GM23338 (cell line): Measurements from ENCODE around the gene SORBS2. TPM values are rescaled to one million over a fixed set of nuclear protein-coding genes. Genes with fewer than 3 reads are reported as not detected.

Experiments used
- ATAC-seq: fragments of 200-7000 bp; cut with Tn5 transposase; 3 replicates; pipeline ENCODE4 v1.9.1; 2020
- DNase-seq: peaks from one replicate; pipeline ENCODE4 v3.0.0-alpha.2; 2015; ENCODE audit warnings: low spot score
- H2AFZ ChIP-seq: fragments of 200-600 bp; sonication (generic); 2 replicates; pipeline ENCODE4 v1.8.0; 2016; ENCODE audit warnings: antibody characterized with exemption, mild to moderate bottlenecking, moderate library complexity
- H3F3A ChIP-seq: fragments of 200-600 bp; sonication (generic); replicated peaks from 2 replicates; pipeline ENCODE4 v1.8.0; 2017; ENCODE audit warnings: antibody characterized with exemption, mixed run types, low read depth
- H3K27ac ChIP-seq: fragments of 200-600 bp; sonication (generic); 2 replicates; pipeline ENCODE4 v1.6.1; 2016; ENCODE audit warnings: low read depth
- H3K27me3 ChIP-seq: fragments of 200-600 bp; sonication (generic); 2 replicates; pipeline ENCODE4 v1.8.0; 2016; ENCODE audit warnings: mild to moderate bottlenecking, mixed run types, moderate library complexity; ENCODE audit not compliant: insufficient read depth
- H3K36me3 ChIP-seq: fragments of 200-600 bp; sonication (generic); 2 replicates; pipeline ENCODE4 v1.8.0; 2016; ENCODE audit warnings: mild to moderate bottlenecking; ENCODE audit not compliant: insufficient read depth
- H3K4me1 ChIP-seq: fragments of 200-600 bp; sonication (generic); 2 replicates; pipeline ENCODE4 v1.8.0; 2016; ENCODE audit warnings: mild to moderate bottlenecking, moderate library complexity; ENCODE audit not compliant: insufficient read depth
- H3K4me2 ChIP-seq: fragments of 200-600 bp; sonication (generic); 2 replicates; pipeline ENCODE4 v1.7.1; 2017; ENCODE audit warnings: mixed run types
- H3K4me3 ChIP-seq: fragments of 200-600 bp; sonication (generic); 2 replicates; pipeline ENCODE4 v1.6.1; 2016; ENCODE audit warnings: mixed run types
- H3K79me2 ChIP-seq: fragments of 200-600 bp; sonication (generic); replicated peaks from 2 replicates; pipeline ENCODE4 v1.8.0; 2017; ENCODE audit warnings: mild to moderate bottlenecking; ENCODE audit not compliant: insufficient read depth
- H3K9me2 ChIP-seq: fragments of 200-600 bp; sonication (generic); 2 replicates; pipeline ENCODE4 v1.8.0; 2017; ENCODE audit not compliant: insufficient read depth
- H4K20me1 ChIP-seq: fragments of 200-600 bp; sonication (generic); replicated peaks from 2 replicates; pipeline ENCODE4 v1.8.0; 2017; ENCODE audit warnings: mild to moderate bottlenecking; ENCODE audit not compliant: insufficient read depth
- H3K27ac Mint-ChIP-seq: 2 replicates; pipeline ENCODE4 v1.8.0; 2020; ENCODE audit warnings: inconsistent platforms, mild to moderate bottlenecking, moderate library complexity, mixed read lengths
- H3K27me3 Mint-ChIP-seq: 3 replicates; pipeline ENCODE4 v1.8.0; 2022; ENCODE audit warnings: low read depth, mild to moderate bottlenecking, moderate library complexity, mixed read lengths, inconsistent platforms; ENCODE audit not compliant: insufficient read depth, poor library complexity
- H3K36me3 Mint-ChIP-seq: 3 replicates; pipeline ENCODE4 v1.8.0; 2021; ENCODE audit warnings: low read depth, mild to moderate bottlenecking, inconsistent platforms, moderate library complexity, mixed read lengths
- H3K4me1 Mint-ChIP-seq: 3 replicates; pipeline ENCODE4 v1.8.0; 2020; ENCODE audit warnings: mild to moderate bottlenecking, inconsistent platforms, mixed read lengths
- H3K4me3 Mint-ChIP-seq: 3 replicates; pipeline ENCODE4 v1.8.0; 2021; ENCODE audit warnings: moderate library complexity, mild to moderate bottlenecking, inconsistent platforms, mixed read lengths
- H3K9me3 Mint-ChIP-seq: 3 replicates; pipeline ENCODE4 v1.8.0; 2020; ENCODE audit warnings: moderate library complexity, mild to moderate bottlenecking, inconsistent platforms, mixed read lengths
- CREB1 ChIP-seq: fragments of 250-450 bp; sonication (Bioruptor Pico); IDR thresholded peaks from 2 replicates; pipeline ENCODE4 v1.5.0; 2020; ENCODE audit warnings: low read depth, mild to moderate bottlenecking, moderate library complexity
- EZH2 ChIP-seq: fragments of 200-600 bp; sonication (generic); IDR thresholded peaks from one replicate; pipeline ENCODE4 v1.8.0; 2017; ENCODE audit warnings: antibody characterized with exemption, mild to moderate bottlenecking, low read depth; ENCODE audit not compliant: unreplicated experiment
- EZH2phosphoT487 ChIP-seq: fragments of 200-600 bp; sonication (generic); IDR thresholded peaks from one replicate; pipeline ENCODE4 v1.8.1; 2018; ENCODE audit warnings: antibody characterized with exemption; ENCODE audit not compliant: unreplicated experiment
- JUNB ChIP-seq: IDR thresholded peaks from one replicate; pipeline ENCODE4 v1.6.1; 2016; ENCODE audit warnings: antibody characterized with exemption; ENCODE audit not compliant: unreplicated experiment
- NANOG ChIP-seq: IDR thresholded peaks from 2 replicates; pipeline ENCODE4 v1.6.1; 2016; ENCODE audit warnings: antibody characterized with exemption, borderline replicate concordance
- POLR2AphosphoS5 ChIP-seq: IDR thresholded peaks from 2 replicates; pipeline ENCODE4 v1.6.1; 2016; ENCODE audit warnings: antibody characterized with exemption, low read depth
- STAT1 ChIP-seq: IDR thresholded peaks from one replicate; pipeline ENCODE4 v1.6.1; 2016; ENCODE audit warnings: antibody characterized with exemption; ENCODE audit not compliant: unreplicated experiment
- ZNF114 ChIP-seq: fragments of 250-450 bp; sonication (Bioruptor Pico); IDR thresholded peaks from 2 replicates; pipeline ENCODE4 v1.5.0; 2020; ENCODE audit warnings: mild to moderate bottlenecking, moderate library complexity
- ZNF331 ChIP-seq: fragments of 250-450 bp; sonication (Bioruptor Pico); IDR thresholded peaks from 2 replicates; pipeline ENCODE4 v1.5.0; 2020; ENCODE audit warnings: low read depth, mild to moderate bottlenecking, moderate library complexity
- polyA plus RNA-seq: library from polyadenylated mRNA; unstranded; fragments of >200 nt; fragmentation: Nextera tagmentation; extraction: Ambion mirVana; gene quantifications from 2 replicates; pipeline ENCODE4 v1.2.1, GENCODE V29; 2016
- total RNA-seq: library from RNA; depleted of rRNA; stranded (reverse); fragments of >200 nt; shearing (Covaris generic); gene quantifications from 2 replicates; pipeline ENCODE4 v1.2.3, GENCODE V29; 2014
- TF ChIP-seq, protein P1 (sequence below): fragments of 250-450 bp; sonication (Bioruptor Pico); IDR thresholded peaks from 2 replicates; pipeline ENCODE4 v1.5.0; 2020; ENCODE audit warnings: mild to moderate bottlenecking, moderate library complexity
- TF ChIP-seq, protein P2 (sequence below): IDR thresholded peaks from 2 replicates; pipeline ENCODE4 v1.6.1; 2016; ENCODE audit warnings: antibody characterized with exemption
- TF ChIP-seq, protein P3 (sequence below), 2 experiments: fragments of 200-600 bp in 1 of 2; sonication (generic) in 1 of 2; conservative IDR thresholded peaks; 2 replicates each; pipeline versions ENCODE4 v1.5.1 to v1.6.1; 2016 to 2017; ENCODE audit warnings: antibody characterized with exemption in 2 of 2, low read depth in 2 of 2, mild to moderate bottlenecking in 2 of 2, moderate library complexity in 1 of 2
- TF ChIP-seq, protein P4 (sequence below): IDR thresholded peaks from one replicate; pipeline ENCODE4 v1.6.1; 2018; ENCODE audit warnings: antibody characterized with exemption; ENCODE audit not compliant: unreplicated experiment

SORBS2 gene
- total and polyA plus RNA-seq, 2 experiments from 2014 or later, result 17.8 to 27.6 TPM

DNA sequence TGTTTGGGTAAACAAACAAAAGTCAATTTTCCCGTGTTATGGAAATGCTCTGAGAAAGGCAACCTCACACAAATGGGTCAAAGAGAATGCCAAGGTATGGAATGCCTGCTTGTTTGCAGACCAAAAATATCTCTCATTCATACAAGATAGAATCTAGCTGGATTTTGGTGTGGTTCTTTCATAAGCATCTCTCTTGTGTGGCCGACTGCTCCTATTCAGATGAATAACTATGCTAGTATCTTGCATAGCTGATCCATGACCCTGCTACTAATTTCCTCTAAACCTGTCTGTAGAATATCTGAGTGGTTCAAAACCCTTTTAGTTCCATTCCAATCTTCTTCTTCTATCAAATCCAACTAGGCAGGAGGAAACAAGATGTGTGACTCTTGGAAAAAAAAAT is 28.2 kb upstream of the SORBS2 start:
- H3K27me3 Mint-ChIP-seq, result peaks cover 2% of the 10 kb centered on the region
- H3K36me3 Mint-ChIP-seq, result peaks cover 21% of the 10 kb centered on the region
- H3K4me1 Mint-ChIP-seq, result peaks cover 23% of the 10 kb centered on the region
- ATAC-seq (no peak), DNase-seq (no peak)
- H3K9me3 Mint-ChIP-seq, result peaks cover 14% of the 10 kb centered on the region
- H3K27me3 ChIP-seq, result no peaks in the 10 kb centered on the region
- peaks cover 4% of the 10 kb centered on the region; the same call in 1 of the 2 replicates for H3K9me2 ChIP-seq
- peaks cover 1% of the 10 kb centered on the region; the same call in 1 of the 2 replicates for H3K36me3 ChIP-seq
- H3K4me2 ChIP-seq, result 0 out of 2 replicates have a peak overlapping the region, but pooled peaks have one; percentile 2
- no peaks in the 10 kb centered on the region for H4K20me1 ChIP-seq
- H3K79me2 ChIP-seq, result no peaks in the 10 kb centered on the region
- H3F3A ChIP-seq, result peaks cover 16% of the 10 kb centered on the region
- H2AFZ ChIP-seq, result no peak overlapping the region
- no peak overlapping the region for H3K27ac Mint-ChIP-seq
- no peak overlapping the region for H3K4me3 Mint-ChIP-seq
- H3K4me1 ChIP-seq, result peaks cover 45% of the 10 kb centered on the region
- H3K27ac ChIP-seq, result peak overlapping the region; percentile 99
- TF ChIP-seq CREB1 (CRISPR knock-in tag) (no peak), EZH2 (no peak), JUNB (no peak), ZNF331 (CRISPR knock-in tag) (no peak), EZH2phosphoT487 (no peak), ZNF114 (no peak), POLR2AphosphoS5 (no peak), NANOG (no peak), STAT1 (no peak)
- TF ChIP-seq, protein P1, sequence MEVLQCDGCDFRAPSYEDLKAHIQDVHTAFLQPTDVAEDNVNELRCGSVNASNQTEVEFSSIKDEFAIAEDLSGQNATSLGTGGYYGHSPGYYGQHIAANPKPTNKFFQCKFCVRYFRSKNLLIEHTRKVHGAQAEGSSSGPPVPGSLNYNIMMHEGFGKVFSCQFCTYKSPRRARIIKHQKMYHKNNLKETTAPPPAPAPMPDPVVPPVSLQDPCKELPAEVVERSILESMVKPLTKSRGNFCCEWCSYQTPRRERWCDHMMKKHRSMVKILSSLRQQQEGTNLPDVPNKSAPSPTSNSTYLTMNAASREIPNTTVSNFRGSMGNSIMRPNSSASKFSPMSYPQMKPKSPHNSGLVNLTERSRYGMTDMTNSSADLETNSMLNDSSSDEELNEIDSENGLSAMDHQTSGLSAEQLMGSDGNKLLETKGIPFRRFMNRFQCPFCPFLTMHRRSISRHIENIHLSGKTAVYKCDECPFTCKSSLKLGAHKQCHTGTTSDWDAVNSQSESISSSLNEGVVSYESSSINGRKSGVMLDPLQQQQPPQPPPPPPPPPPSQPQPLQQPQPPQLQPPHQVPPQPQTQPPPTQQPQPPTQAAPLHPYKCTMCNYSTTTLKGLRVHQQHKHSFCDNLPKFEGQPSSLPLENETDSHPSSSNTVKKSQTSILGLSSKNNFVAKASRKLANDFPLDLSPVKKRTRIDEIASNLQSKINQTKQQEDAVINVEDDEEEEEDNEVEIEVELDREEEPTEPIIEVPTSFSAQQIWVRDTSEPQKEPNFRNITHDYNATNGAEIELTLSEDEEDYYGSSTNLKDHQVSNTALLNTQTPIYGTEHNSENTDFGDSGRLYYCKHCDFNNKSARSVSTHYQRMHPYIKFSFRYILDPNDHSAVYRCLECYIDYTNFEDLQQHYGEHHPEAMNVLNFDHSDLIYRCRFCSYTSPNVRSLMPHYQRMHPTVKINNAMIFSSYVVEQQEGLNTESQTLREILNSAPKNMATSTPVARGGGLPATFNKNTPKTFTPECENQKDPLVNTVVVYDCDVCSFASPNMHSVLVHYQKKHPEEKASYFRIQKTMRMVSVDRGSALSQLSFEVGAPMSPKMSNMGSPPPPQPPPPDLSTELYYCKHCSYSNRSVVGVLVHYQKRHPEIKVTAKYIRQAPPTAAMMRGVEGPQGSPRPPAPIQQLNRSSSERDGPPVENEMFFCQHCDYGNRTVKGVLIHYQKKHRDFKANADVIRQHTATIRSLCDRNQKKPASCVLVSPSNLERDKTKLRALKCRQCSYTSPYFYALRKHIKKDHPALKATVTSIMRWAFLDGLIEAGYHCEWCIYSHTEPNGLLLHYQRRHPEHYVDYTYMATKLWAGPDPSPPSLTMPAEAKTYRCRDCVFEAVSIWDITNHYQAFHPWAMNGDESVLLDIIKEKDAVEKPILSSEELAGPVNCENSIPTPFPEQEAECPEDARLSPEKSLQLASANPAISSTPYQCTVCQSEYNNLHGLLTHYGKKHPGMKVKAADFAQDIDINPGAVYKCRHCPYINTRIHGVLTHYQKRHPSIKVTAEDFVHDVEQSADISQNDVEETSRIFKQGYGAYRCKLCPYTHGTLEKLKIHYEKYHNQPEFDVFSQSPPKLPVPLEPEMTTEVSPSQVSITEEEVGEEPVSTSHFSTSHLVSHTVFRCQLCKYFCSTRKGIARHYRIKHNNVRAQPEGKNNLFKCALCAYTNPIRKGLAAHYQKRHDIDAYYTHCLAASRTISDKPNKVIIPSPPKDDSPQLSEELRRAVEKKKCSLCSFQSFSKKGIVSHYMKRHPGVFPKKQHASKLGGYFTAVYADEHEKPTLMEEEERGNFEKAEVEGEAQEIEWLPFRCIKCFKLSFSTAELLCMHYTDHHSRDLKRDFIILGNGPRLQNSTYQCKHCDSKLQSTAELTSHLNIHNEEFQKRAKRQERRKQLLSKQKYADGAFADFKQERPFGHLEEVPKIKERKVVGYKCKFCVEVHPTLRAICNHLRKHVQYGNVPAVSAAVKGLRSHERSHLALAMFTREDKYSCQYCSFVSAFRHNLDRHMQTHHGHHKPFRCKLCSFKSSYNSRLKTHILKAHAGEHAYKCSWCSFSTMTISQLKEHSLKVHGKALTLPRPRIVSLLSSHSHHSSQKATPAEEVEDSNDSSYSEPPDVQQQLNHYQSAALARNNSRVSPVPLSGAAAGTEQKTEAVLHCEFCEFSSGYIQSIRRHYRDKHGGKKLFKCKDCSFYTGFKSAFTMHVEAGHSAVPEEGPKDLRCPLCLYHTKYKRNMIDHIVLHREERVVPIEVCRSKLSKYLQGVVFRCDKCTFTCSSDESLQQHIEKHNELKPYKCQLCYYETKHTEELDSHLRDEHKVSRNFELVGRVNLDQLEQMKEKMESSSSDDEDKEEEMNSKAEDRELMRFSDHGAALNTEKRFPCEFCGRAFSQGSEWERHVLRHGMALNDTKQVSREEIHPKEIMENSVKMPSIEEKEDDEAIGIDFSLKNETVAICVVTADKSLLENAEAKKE, result no peak
- TF ChIP-seq, protein P2, sequence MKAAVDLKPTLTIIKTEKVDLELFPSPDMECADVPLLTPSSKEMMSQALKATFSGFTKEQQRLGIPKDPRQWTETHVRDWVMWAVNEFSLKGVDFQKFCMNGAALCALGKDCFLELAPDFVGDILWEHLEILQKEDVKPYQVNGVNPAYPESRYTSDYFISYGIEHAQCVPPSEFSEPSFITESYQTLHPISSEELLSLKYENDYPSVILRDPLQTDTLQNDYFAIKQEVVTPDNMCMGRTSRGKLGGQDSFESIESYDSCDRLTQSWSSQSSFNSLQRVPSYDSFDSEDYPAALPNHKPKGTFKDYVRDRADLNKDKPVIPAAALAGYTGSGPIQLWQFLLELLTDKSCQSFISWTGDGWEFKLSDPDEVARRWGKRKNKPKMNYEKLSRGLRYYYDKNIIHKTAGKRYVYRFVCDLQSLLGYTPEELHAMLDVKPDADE, result no peak
- TF ChIP-seq, protein P3, sequence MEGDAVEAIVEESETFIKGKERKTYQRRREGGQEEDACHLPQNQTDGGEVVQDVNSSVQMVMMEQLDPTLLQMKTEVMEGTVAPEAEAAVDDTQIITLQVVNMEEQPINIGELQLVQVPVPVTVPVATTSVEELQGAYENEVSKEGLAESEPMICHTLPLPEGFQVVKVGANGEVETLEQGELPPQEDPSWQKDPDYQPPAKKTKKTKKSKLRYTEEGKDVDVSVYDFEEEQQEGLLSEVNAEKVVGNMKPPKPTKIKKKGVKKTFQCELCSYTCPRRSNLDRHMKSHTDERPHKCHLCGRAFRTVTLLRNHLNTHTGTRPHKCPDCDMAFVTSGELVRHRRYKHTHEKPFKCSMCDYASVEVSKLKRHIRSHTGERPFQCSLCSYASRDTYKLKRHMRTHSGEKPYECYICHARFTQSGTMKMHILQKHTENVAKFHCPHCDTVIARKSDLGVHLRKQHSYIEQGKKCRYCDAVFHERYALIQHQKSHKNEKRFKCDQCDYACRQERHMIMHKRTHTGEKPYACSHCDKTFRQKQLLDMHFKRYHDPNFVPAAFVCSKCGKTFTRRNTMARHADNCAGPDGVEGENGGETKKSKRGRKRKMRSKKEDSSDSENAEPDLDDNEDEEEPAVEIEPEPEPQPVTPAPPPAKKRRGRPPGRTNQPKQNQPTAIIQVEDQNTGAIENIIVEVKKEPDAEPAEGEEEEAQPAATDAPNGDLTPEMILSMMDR (conservative IDR thresholded peaks at IDR 0.05; ENCODE audit: low read depth in 2 of 2), result no peak
- TF ChIP-seq, protein P4, sequence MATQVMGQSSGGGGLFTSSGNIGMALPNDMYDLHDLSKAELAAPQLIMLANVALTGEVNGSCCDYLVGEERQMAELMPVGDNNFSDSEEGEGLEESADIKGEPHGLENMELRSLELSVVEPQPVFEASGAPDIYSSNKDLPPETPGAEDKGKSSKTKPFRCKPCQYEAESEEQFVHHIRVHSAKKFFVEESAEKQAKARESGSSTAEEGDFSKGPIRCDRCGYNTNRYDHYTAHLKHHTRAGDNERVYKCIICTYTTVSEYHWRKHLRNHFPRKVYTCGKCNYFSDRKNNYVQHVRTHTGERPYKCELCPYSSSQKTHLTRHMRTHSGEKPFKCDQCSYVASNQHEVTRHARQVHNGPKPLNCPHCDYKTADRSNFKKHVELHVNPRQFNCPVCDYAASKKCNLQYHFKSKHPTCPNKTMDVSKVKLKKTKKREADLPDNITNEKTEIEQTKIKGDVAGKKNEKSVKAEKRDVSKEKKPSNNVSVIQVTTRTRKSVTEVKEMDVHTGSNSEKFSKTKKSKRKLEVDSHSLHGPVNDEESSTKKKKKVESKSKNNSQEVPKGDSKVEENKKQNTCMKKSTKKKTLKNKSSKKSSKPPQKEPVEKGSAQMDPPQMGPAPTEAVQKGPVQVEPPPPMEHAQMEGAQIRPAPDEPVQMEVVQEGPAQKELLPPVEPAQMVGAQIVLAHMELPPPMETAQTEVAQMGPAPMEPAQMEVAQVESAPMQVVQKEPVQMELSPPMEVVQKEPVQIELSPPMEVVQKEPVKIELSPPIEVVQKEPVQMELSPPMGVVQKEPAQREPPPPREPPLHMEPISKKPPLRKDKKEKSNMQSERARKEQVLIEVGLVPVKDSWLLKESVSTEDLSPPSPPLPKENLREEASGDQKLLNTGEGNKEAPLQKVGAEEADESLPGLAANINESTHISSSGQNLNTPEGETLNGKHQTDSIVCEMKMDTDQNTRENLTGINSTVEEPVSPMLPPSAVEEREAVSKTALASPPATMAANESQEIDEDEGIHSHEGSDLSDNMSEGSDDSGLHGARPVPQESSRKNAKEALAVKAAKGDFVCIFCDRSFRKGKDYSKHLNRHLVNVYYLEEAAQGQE, result no peak
- H3K4me3 ChIP-seq, result no peak overlapping the region
